Stimulated activated CD8-positive, alpha-beta memory T cell treated with anti-CD3 and anti-CD28 coated beads, Interleukin-7, amount 100 ng/mL, for 48 hours (primary cell): ENCODE measurements around the gene SPATA12.
"Not testable (repeated sequence)": the region's sequence is repeated elsewhere in the genome, so short reads cannot be mapped to it uniquely, and the experiment has no call there.

Experiments used
- DNase-seq, 2 donors: peaks; one replicate each; pipeline ENCODE4 v3.0.0-alpha.2; 2020; ENCODE audit warnings: low read depth in 1 of 2; ENCODE audit errors: extremely low read depth in 1 of 2

SPATA12 gene

GRCh38 chr3:57081173-57081572 lies 20.7 kb downstream of the SPATA12 start:
- DNase-seq: no peak

- no peak for DNase-seq
Observed at GRCh38 chr3:57082481-57082880, 22.0 kb downstream of the SPATA12 start.

GRCh38 chr3:57083266-57083995 lies 23.0 kb downstream of the SPATA12 start:
- DNase-seq: not testable (repeated sequence)

GRCh38 chr3:57085211-57085610 lies 24.7 kb downstream of the SPATA12 start:
- no peak for DNase-seq

GRCh38 chr3:57086201-57086600 lies 25.7 kb downstream of the SPATA12 start:
- no peak for DNase-seq

- DNase-seq: no peak
Observed at GRCh38 chr3:57087361-57088092, 27.1 kb downstream of the SPATA12 start.

GRCh38 chr3:57088503-57088902 lies 28.0 kb downstream of the SPATA12 start:
- no peak for DNase-seq

GRCh38 chr3:57089043-57089442 lies 28.6 kb downstream of the SPATA12 start:
- DNase-seq: no peak

- no peak for DNase-seq
Observed at GRCh38 chr3:57091521-57092273, 31.2 kb downstream of the SPATA12 start.

GRCh38 chr3:57093489-57093888 lies 33.0 kb downstream of the SPATA12 start:
- no peak for DNase-seq

GRCh38 chr3:57093971-57094535 lies 33.6 kb downstream of the SPATA12 start:
- DNase-seq: no peak

- DNase-seq: no peak
Observed at GRCh38 chr3:57094575-57094974, 34.1 kb downstream of the SPATA12 start.

- no peak for DNase-seq
Observed at GRCh38 chr3:57095363-57095762, 34.9 kb downstream of the SPATA12 start.

GRCh38 chr3:57097536-57097935 lies 37.1 kb downstream of the SPATA12 start:
- DNase-seq: no peak

GRCh38 chr3:57098418-57099310 lies 38.2 kb downstream of the SPATA12 start:
- no peak for DNase-seq

GRCh38 chr3:57100046-57100695 lies 39.7 kb downstream of the SPATA12 start:
- DNase-seq: peak in 1 of 2 donors; percentile 40

- no peak for DNase-seq
Observed at GRCh38 chr3:57105585-57105984, 45.1 kb downstream of the SPATA12 start.

GRCh38 chr3:57108684-57109083 lies 48.2 kb downstream of the SPATA12 start:
- DNase-seq: no peak

- no peak for DNase-seq
Observed at GRCh38 chr3:57109437-57110199, 49.2 kb downstream of the SPATA12 start.
